Peyer's patch (tissue), 4 donors: ENCODE data around the gene DGCR2.

Source experiments
- POLR2A ChIP-seq, 2 donors: fragments of 450-650 bp; IDR thresholded peaks; one replicate each; pipeline ENCODE4 v1.5.1; 2017; ENCODE audit warnings: antibody characterized with exemption in 2 of 2, mild to moderate bottlenecking in 2 of 2, moderate library complexity in 2 of 2
- TF ChIP-seq, protein P1 (sequence below), 6 experiments: fragments of 450-650 bp in 4 of 6; fragments of 200-600 bp in 2 of 6; sonication (generic) in 1 of 6; IDR thresholded peaks; one replicate each; pipeline ENCODE4 v1.5.1; 2017 to 2019; ENCODE audit warnings: antibody characterized with exemption in 6 of 6, mild to moderate bottlenecking in 3 of 6, moderate library complexity in 1 of 6

DNA sequence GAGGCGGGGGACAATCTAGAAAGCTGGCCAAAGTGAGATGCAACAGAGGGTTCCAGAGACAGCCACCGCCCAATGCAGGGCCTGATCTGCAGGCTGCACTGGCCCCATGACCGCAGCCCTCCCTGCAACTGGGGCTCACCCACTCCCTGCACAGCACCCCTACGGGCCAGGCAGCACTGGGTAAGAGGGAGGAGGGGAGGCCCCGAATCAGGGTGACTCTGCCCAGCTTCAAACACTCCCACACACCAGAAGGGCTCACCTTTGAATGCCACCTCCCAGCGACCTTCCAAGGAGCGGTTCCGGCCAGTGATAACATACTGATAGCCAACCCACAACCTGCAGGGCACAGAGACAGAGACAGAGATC is 59.3 kb downstream of the DGCR2 start:
- TF ChIP-seq, protein P1, sequence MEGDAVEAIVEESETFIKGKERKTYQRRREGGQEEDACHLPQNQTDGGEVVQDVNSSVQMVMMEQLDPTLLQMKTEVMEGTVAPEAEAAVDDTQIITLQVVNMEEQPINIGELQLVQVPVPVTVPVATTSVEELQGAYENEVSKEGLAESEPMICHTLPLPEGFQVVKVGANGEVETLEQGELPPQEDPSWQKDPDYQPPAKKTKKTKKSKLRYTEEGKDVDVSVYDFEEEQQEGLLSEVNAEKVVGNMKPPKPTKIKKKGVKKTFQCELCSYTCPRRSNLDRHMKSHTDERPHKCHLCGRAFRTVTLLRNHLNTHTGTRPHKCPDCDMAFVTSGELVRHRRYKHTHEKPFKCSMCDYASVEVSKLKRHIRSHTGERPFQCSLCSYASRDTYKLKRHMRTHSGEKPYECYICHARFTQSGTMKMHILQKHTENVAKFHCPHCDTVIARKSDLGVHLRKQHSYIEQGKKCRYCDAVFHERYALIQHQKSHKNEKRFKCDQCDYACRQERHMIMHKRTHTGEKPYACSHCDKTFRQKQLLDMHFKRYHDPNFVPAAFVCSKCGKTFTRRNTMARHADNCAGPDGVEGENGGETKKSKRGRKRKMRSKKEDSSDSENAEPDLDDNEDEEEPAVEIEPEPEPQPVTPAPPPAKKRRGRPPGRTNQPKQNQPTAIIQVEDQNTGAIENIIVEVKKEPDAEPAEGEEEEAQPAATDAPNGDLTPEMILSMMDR (IDR thresholded peaks at IDR 0.05): no peak
- TF ChIP-seq POLR2A (IDR thresholded peaks at IDR 0.05): no peak
